HTR-8/SVneo (cell line): ENCODE measurements around the gene PRR20E.
"Not testable (repeated sequence)": the region's sequence is repeated elsewhere in the genome, so short reads cannot be mapped to it uniquely, and the experiment has no call there.

ENCODE experiments used
- DNase-seq: peaks from one replicate; pipeline ENCODE4 v3.0.0; 2011; ENCODE audit warnings: low spot score, mixed read lengths; ENCODE audit not compliant: insufficient read length
- FAIRE-seq: peaks from 2 replicates; lab custom pipeline; 2011; peaks lifted over from hg19 to GRCh38; lab: Jason Lieb, UNC

PRR20E gene

DNA sequence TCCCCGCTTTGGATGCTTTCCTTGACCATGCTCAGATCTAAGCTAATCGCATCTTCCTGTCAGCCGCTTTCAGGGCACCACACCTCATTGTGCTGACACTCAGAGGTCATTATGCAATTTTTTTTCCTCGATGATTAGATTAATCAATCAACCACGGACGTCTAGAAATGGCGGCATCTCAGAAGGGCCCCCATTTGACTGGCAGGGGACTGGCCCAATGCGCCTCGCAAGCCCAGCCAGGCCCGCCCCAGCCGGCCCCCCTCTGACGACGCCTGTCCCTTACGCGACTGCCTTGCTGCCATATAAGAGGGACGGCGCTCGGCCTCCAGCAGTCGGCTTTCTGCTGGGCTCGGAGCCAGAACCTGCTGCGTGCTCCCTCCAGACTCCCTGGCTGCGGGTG lies at the start of gene PRR20E:
PRR20E (plus strand) TSS at position 301 of the 400 bp plus-strand sequence. CDS start 387 bp downstream, outside the sequence.
- not testable (repeated sequence) for FAIRE-seq, DNase-seq

- FAIRE-seq, result no peak
Observed at GRCh38 chr13:57123681-57124080, 43.3 kb upstream of the PRR20E start.

GRCh38 chr13:57128909-57129308 lies 38.1 kb upstream of the PRR20E start:
- DNase-seq (no peak), FAIRE-seq (no peak)

More at GRCh38 chr13:57123681-57124080, 43.3 kb upstream of the PRR20E start:
- DNase-seq, result no peak

- DNase-seq, result no peak
- no peak for FAIRE-seq
Observed at GRCh38 chr13:57136093-57136492, 30.9 kb upstream of the PRR20E start.

DNA sequence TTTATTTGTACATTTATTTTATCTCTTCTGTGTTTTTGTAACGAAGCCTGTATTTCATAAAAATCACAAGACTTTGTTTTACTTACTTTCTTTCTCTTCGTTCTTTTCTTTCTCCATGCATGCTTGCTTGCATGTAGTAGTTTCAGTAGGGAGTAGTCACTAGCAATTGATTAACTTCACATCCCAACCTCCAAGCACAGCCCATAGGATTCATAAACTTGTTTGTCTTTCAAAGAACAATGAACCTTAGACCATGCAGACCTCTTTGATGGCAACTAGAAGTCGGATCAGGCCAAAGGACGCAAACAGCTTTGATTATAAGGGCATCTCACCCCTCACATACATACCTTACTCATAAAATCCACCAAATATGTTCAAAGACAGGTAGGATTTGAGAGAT lies 29.4 kb upstream of the PRR20E start:
- FAIRE-seq (no peak), DNase-seq (no peak)

- DNase-seq (no peak), FAIRE-seq (no peak)
Observed at GRCh38 chr13:57138988-57139387, 28.0 kb upstream of the PRR20E start.

DNA sequence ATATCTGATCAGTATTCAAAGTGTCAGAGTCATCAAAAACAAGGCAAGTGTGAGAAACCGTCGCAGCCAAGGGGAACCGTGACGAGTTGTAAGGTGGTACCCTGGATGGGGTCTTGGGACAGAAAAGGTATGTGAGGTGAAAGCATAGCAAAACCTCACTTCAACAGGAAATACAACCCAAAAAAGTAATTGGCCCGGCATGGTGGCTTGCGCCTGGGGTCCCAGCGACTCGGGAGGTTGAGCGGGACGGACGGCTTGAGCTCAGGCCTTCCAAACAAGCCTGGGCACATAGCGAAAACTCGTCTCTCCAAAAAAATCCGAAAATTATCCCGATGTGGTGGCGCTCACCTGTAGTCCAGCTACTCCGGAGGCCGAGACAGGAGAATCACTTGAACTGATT lies 27.2 kb upstream of the PRR20E start:
- not testable (repeated sequence) for FAIRE-seq, DNase-seq

DNA sequence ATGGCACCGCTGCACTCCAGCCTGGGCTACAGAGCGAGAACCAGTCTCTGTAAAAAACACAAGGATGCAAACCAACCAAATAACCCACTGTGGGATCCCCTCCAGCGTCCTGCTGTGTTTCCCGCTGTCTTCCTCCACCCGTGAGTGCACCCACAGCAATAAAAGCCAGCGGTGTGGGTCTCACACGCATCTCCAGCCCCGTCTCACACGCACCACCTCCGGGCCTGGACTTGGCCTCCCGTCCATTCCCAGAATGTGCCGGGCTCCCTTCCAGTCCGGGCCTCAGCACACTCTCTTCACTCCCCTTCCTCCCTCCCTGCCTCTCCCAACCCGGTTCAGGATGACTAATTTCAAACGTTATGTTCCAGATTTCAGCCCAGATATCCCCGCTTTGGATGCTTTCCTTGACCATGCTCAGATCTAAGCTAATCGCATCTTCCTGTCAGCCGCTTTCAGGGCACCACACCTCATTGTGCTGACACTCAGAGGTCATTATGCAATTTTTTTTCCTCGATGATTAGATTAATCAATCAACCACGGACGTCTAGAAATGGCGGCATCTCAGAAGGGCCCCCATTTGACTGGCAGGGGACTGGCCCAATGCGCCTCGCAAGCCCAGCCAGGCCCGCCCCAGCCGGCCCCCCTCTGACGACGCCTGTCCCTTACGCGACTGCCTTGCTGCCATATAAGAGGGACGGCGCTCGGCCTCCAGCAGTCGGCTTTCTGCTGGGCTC lies 26.6 kb upstream of the PRR20E start, which contains the start of gene PRR20A:
PRR20A (plus strand) TSS at position 684 of the 734 bp plus-strand sequence. CDS start 387 bp downstream, outside the sequence.
- DNase-seq, result not testable (repeated sequence)

DNA sequence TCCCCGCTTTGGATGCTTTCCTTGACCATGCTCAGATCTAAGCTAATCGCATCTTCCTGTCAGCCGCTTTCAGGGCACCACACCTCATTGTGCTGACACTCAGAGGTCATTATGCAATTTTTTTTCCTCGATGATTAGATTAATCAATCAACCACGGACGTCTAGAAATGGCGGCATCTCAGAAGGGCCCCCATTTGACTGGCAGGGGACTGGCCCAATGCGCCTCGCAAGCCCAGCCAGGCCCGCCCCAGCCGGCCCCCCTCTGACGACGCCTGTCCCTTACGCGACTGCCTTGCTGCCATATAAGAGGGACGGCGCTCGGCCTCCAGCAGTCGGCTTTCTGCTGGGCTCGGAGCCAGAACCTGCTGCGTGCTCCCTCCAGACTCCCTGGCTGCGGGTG lies 19.8 kb upstream of the PRR20E start, which contains the start of gene PRR20B:
PRR20B (plus strand) TSS at position 301 of the 400 bp plus-strand sequence. CDS start 387 bp downstream, outside the sequence.
- not testable (repeated sequence) for FAIRE-seq, DNase-seq

More for the DNA sequence above, 26.6 kb upstream of the PRR20E start, which contains the start of gene PRR20A:
- not testable (repeated sequence) for FAIRE-seq

DNA sequence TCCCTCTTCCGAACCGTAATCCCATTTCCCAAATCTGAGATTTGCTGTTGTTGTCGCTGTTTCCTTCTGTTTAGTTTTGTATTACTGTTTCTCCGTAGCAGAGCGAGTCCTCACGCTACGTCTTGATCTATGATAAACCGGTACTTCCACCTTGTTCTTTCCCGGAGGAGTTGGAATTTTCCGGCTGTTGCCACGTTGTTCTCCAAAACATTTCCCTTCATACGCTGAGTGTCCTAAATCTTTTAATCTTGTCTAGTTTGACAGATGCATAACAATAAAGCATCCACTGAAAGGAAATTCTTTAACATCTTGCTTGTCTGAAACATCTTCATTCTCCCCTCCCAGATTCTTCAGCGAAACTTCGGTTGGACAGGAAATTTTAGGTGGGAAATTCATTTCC lies 18.9 kb upstream of the PRR20E start:
- FAIRE-seq, DNase-seq: not testable (repeated sequence)

DNA sequence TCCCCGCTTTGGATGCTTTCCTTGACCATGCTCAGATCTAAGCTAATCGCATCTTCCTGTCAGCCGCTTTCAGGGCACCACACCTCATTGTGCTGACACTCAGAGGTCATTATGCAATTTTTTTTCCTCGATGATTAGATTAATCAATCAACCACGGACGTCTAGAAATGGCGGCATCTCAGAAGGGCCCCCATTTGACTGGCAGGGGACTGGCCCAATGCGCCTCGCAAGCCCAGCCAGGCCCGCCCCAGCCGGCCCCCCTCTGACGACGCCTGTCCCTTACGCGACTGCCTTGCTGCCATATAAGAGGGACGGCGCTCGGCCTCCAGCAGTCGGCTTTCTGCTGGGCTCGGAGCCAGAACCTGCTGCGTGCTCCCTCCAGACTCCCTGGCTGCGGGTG lies 13.2 kb upstream of the PRR20E start, which contains the start of gene PRR20C:
PRR20C (plus strand) TSS at position 301 of the 400 bp plus-strand sequence. CDS start 387 bp downstream, outside the sequence.
- not testable (repeated sequence) for FAIRE-seq

DNA sequence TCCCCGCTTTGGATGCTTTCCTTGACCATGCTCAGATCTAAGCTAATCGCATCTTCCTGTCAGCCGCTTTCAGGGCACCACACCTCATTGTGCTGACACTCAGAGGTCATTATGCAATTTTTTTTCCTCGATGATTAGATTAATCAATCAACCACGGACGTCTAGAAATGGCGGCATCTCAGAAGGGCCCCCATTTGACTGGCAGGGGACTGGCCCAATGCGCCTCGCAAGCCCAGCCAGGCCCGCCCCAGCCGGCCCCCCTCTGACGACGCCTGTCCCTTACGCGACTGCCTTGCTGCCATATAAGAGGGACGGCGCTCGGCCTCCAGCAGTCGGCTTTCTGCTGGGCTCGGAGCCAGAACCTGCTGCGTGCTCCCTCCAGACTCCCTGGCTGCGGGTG lies 6.7 kb upstream of the PRR20E start, which contains the start of gene PRR20D:
PRR20D (plus strand) TSS at position 301 of the 400 bp plus-strand sequence. CDS start 387 bp downstream, outside the sequence.
- not testable (repeated sequence) for DNase-seq, FAIRE-seq

More for the DNA sequence above, 13.2 kb upstream of the PRR20E start, which contains the start of gene PRR20C:
- DNase-seq, result not testable (repeated sequence)

DNA sequence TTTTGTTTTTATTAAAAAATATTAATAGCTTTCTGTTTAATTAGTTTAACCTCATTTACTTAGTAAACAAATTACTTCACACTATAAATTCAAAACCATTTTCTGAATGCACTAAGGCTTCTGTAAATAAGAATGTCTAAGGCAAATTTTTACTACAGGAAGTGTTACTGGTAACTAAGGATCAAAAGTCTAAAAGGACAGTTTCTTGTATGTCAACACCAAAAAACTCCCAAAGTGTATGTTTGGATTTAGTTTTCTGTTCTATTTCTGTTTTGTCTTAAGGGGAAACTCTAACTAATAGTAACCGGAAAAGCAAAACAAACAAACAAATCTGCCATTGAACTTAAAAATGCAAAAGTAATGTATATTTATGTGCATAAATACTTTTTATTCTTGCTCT lies 24.7 kb downstream of the PRR20E start:
- no peak for FAIRE-seq

GRCh38 chr13:57212989-57213388 lies 46.0 kb downstream of the PRR20E start:
- DNase-seq (no peak), FAIRE-seq (no peak)

More for the DNA sequence above, 24.7 kb downstream of the PRR20E start:
- no peak for DNase-seq
